ENCODE data around the gene VAPA. TPM values are rescaled to one million over a fixed set of nuclear protein-coding genes. Genes with fewer than 3 reads are reported as not detected.

The VAPA gene
- total and polyA plus RNA-seq, 2 donors = 158 to 210 TPM

- no peak overlapping the region for H3K27ac ChIP-seq (ENCODE audit: low read depth in 1 of 2, low read length in 1 of 2)
- no peak for DNase-seq (ENCODE audit: low read depth in 6 of 9, low spot score in 9 of 9)
- H3K4me3 ChIP-seq (ENCODE audit: low read length in 2 of 2) = no peak overlapping the region
- no peaks in the 10 kb centered on the region for H3K27me3 ChIP-seq (ENCODE audit: control insufficient read depth in 2 of 2, insufficient read depth in 1 of 2, low read length in 1 of 2)
- peaks cover 17 to 69% of the 10 kb centered on the region in 2 donors for H3K36me3 ChIP-seq (ENCODE audit: control insufficient read depth in 2 of 2, insufficient read depth in 2 of 2, low read length in 1 of 2)
- H3K4me1 ChIP-seq (ENCODE audit: control insufficient read depth in 2 of 2, insufficient read depth in 2 of 2, low read length in 2 of 2) = no peaks in the 10 kb centered on the region
- no peaks in the 10 kb centered on the region for H3K9me3 ChIP-seq (ENCODE audit: control insufficient read depth in 2 of 2, insufficient read depth in 1 of 2, low read length in 1 of 2)
- WGBS = 84% methylated on average over 3 of the region's 3 CpGs
Measured at GRCh38 chr18:9950289-9951016, 36.6 kb downstream of the VAPA start.

- DNase-seq (ENCODE audit: low read depth in 6 of 9, low spot score in 9 of 9) = peak in 4 of 9 donors; percentile 18 to 63 (median 32)
- Histone ChIP-seq H3K27ac (ENCODE audit: low read depth in 1 of 2, low read length in 1 of 2) (no peak overlapping the region), H3K9me3 (ENCODE audit: control insufficient read depth in 2 of 2, insufficient read depth in 1 of 2, low read length in 1 of 2) (no peaks in the 10 kb centered on the region), H3K4me1 (ENCODE audit: control insufficient read depth in 2 of 2, insufficient read depth in 2 of 2, low read length in 2 of 2) (no peaks in the 10 kb centered on the region), H3K36me3 (ENCODE audit: control insufficient read depth in 2 of 2, insufficient read depth in 2 of 2, low read length in 1 of 2) (peaks cover 17 to 67% of the 10 kb centered on the region in 2 donors), H3K4me3 (ENCODE audit: low read length in 2 of 2) (no peak overlapping the region), H3K27me3 (ENCODE audit: control insufficient read depth in 2 of 2, insufficient read depth in 1 of 2, low read length in 1 of 2) (no peaks in the 10 kb centered on the region)
- 92% methylated on average over 9 of the region's 9 CpGs for WGBS
Measured at GRCh38 chr18:9951022-9951859, 37.4 kb downstream of the VAPA start.

DNA sequence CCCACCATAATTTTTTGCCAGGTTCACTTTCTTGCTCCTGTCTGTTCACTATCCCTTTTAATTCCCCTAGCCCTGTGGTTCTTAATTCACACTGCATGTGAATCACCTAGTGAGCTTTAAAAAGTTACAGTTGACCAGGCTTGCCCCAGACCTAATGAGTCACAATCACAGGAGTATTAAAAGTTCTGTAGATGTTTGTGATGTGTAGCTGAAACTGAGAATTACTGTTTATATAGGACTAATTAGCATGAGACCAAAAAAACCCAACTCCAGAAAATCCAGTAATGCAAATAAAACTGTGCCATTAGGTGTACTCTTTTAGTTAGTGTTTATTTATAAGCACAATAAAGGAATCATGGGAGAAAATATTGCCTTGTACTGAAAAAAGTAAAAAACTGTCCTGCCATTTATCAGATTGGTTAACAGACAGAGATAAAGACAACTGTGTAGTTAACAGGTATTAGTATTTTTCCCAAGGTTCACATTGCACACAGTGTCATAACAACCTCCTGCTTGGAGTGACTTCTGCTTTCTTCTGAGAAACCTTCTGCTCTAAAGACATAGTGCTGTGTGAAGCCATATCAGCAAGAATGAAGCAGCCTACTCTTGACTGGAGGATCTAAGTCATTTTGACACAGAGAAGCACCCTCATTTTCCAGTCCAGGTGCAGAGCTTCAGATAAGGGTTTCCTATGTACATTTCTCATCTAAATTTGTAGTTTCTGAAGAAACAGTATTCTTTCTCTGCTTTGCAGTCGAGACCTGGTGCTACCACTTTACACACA is 39.0 kb downstream of the VAPA start:
- Histone ChIP-seq H3K27me3 (ENCODE audit: control insufficient read depth in 2 of 2, insufficient read depth in 1 of 2, low read length in 1 of 2) (no peaks in the 10 kb centered on the region), H3K36me3 (ENCODE audit: control insufficient read depth in 2 of 2, insufficient read depth in 2 of 2, low read length in 1 of 2) (peaks cover 17 to 55% of the 10 kb centered on the region in 2 donors), H3K9me3 (ENCODE audit: control insufficient read depth in 2 of 2, insufficient read depth in 1 of 2, low read length in 1 of 2) (no peaks in the 10 kb centered on the region)

DNA sequence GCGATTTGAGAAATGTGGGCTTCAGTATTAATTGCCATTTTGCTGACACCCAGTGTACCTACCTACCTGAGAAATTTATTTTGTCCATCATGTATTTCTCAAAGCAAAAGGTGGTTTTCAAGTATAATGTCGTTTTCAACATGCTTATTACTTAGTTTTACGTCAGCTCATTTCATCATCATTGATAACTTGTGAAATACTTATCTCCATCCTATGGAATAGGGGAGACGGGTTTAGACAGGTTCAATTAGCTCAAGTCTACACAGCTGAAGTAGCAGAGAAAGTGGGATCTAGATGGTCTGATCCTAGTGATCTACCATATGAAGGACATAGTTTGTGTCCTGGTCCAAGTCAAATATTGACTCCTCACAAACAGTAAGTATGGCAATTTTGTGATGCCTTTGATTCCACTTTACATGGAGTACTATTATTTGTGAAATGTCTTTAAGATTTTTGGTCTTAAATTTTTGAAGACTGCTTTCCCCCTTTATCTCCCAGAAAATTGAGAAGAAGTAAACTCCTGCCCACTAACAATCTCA is 45.1 kb downstream of the VAPA start:
- Histone ChIP-seq H3K27ac (ENCODE audit: low read depth in 1 of 2, low read length in 1 of 2) (no peak overlapping the region), H3K9me3 (ENCODE audit: control insufficient read depth in 2 of 2, insufficient read depth in 1 of 2, low read length in 1 of 2) (no peaks in the 10 kb centered on the region), H3K36me3 (ENCODE audit: control insufficient read depth in 2 of 2, insufficient read depth in 2 of 2, low read length in 1 of 2) (peaks cover 3 to 19% of the 10 kb centered on the region in 2 donors), H3K27me3 (ENCODE audit: control insufficient read depth in 2 of 2, insufficient read depth in 1 of 2, low read length in 1 of 2) (no peaks in the 10 kb centered on the region), H3K4me1 (ENCODE audit: control insufficient read depth in 2 of 2, insufficient read depth in 2 of 2, low read length in 2 of 2) (no peaks in the 10 kb centered on the region), H3K4me3 (ENCODE audit: low read length in 2 of 2) (no peak overlapping the region)
- no peak for DNase-seq (ENCODE audit: low read depth in 6 of 9, low spot score in 9 of 9)
- WGBS = 97% methylated on average over 4 of the region's 4 CpGs

More for the DNA sequence above, 39.0 kb downstream of the VAPA start:
- DNase-seq (ENCODE audit: low read depth in 6 of 9, low spot score in 9 of 9) = peak in 1 of 9 donors; percentile 16
- 98% methylated on average over 1 of the region's 1 CpG for WGBS
- Histone ChIP-seq H3K27ac (ENCODE audit: low read depth in 1 of 2, low read length in 1 of 2) (no peak overlapping the region), H3K4me3 (ENCODE audit: low read length in 2 of 2) (no peak overlapping the region), H3K4me1 (ENCODE audit: control insufficient read depth in 2 of 2, insufficient read depth in 2 of 2, low read length in 2 of 2) (no peaks in the 10 kb centered on the region)

DNA sequence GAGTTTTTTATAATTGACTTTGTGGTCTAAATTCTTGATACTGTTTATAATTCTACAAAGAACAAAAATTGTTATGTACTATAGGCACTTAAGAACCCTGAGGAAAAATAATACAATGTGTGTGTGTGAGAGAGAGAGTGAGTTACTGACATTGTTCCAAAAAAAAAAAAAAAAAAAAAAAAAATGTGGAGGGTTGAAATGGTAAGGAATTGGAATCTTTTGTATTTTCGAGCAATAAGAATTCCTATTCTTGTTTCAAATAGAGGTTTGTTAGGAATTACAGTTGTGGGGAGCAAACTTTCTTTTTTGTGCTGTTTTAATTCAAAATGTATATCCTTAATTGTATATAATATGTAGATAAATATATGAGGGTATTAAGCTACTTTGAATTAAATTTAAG is 45.7 kb downstream of the VAPA start:
- Histone ChIP-seq H3K27ac (ENCODE audit: low read depth in 1 of 2, low read length in 1 of 2) (no peak overlapping the region), H3K9me3 (ENCODE audit: control insufficient read depth in 2 of 2, insufficient read depth in 1 of 2, low read length in 1 of 2) (no peaks in the 10 kb centered on the region), H3K27me3 (ENCODE audit: control insufficient read depth in 2 of 2, insufficient read depth in 1 of 2, low read length in 1 of 2) (no peaks in the 10 kb centered on the region), H3K4me3 (ENCODE audit: low read length in 2 of 2) (no peak overlapping the region), H3K4me1 (ENCODE audit: control insufficient read depth in 2 of 2, insufficient read depth in 2 of 2, low read length in 2 of 2) (no peaks in the 10 kb centered on the region), H3K36me3 (ENCODE audit: control insufficient read depth in 2 of 2, insufficient read depth in 2 of 2, low read length in 1 of 2) (peaks cover 0 to 13% of the 10 kb centered on the region in 2 donors)
- DNase-seq (ENCODE audit: low read depth in 6 of 9, low spot score in 9 of 9) = no peak
- WGBS = 100% methylated on average over 1 of the region's 1 CpG

DNA sequence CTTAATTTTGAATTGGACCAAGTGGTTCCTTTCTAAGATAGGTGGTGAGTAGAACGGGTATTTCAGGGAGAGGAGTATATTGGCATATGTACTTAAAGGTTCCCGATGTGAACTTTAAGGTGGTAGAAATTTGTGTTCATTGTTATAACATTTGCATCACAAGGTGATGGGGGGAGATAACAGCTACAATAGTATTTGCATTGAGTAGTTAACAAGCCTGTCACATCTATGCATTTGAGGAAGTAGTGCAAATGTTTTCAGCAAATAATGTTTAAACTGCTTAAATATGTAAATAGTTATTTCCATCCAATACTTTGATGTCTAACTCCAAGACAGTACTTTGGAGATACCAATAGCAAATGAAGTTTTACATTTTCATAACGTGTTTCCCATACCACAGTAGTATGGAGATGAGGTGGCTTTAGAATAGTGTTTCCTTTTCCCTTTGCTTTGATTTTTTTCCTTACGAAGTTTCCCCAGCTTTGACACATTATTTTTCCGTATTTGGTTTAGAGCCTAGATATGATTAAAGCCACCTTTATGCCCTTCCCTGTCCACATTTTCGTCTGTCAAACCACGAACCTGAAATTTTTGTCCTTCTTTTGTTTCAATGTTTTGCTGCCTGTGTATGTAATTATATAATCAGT is 46.6 kb downstream of the VAPA start:
- no peak for DNase-seq (ENCODE audit: low read depth in 6 of 9, low spot score in 9 of 9)
- no peaks in the 10 kb centered on the region for H3K9me3 ChIP-seq (ENCODE audit: control insufficient read depth in 2 of 2, insufficient read depth in 1 of 2, low read length in 1 of 2)
- H3K4me3 ChIP-seq (ENCODE audit: low read length in 2 of 2) = no peak overlapping the region
- WGBS = 57% methylated on average over 7 of the region's 7 CpGs
- no peaks in the 10 kb centered on the region for H3K4me1 ChIP-seq (ENCODE audit: control insufficient read depth in 2 of 2, insufficient read depth in 2 of 2, low read length in 2 of 2)
- H3K27me3 ChIP-seq (ENCODE audit: control insufficient read depth in 2 of 2, insufficient read depth in 1 of 2, low read length in 1 of 2) = no peaks in the 10 kb centered on the region
- peaks cover 0 to 7% of the 10 kb centered on the region in 2 donors for H3K36me3 ChIP-seq (ENCODE audit: control insufficient read depth in 2 of 2, insufficient read depth in 2 of 2, low read length in 1 of 2)
- H3K27ac ChIP-seq (ENCODE audit: low read depth in 1 of 2, low read length in 1 of 2) = no peak overlapping the region

DNA sequence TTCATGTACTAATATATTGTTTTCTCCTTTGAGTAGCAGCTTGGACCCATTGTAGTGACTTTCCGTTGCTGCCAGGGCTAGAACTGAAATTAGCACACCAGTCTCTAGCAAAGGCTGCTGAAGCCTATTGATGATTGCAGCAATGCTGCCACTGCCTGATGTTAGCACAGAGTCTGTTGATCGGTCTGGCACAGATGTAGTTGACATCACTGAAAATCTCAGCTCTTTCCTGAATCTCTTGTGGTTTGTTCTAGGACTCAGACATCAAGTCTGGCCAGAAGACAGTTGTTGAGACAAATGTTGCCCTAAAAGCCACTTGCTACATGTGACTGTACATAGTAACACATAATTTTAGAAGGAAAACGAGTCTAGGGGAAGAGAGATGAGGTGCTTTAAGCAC is 47.2 kb downstream of the VAPA start:
- H3K9me3 ChIP-seq (ENCODE audit: control insufficient read depth in 2 of 2, insufficient read depth in 1 of 2, low read length in 1 of 2) = no peaks in the 10 kb centered on the region
- no peak overlapping the region for H3K4me3 ChIP-seq (ENCODE audit: low read length in 2 of 2)
- DNase-seq (ENCODE audit: low read depth in 6 of 9, low spot score in 9 of 9) = no peak
- WGBS = 28% methylated on average over 3 of the region's 3 CpGs
- no peaks in the 10 kb centered on the region for H3K27me3 ChIP-seq (ENCODE audit: control insufficient read depth in 2 of 2, insufficient read depth in 1 of 2, low read length in 1 of 2)
- H3K36me3 ChIP-seq (ENCODE audit: control insufficient read depth in 2 of 2, insufficient read depth in 2 of 2, low read length in 1 of 2) = peaks cover 0 to 3% of the 10 kb centered on the region in 2 donors
- no peak overlapping the region for H3K27ac ChIP-seq (ENCODE audit: low read depth in 1 of 2, low read length in 1 of 2)
- H3K4me1 ChIP-seq (ENCODE audit: control insufficient read depth in 2 of 2, insufficient read depth in 2 of 2, low read length in 2 of 2) = peaks cover 0 to under 1% of the 10 kb centered on the region in 2 donors

DNA sequence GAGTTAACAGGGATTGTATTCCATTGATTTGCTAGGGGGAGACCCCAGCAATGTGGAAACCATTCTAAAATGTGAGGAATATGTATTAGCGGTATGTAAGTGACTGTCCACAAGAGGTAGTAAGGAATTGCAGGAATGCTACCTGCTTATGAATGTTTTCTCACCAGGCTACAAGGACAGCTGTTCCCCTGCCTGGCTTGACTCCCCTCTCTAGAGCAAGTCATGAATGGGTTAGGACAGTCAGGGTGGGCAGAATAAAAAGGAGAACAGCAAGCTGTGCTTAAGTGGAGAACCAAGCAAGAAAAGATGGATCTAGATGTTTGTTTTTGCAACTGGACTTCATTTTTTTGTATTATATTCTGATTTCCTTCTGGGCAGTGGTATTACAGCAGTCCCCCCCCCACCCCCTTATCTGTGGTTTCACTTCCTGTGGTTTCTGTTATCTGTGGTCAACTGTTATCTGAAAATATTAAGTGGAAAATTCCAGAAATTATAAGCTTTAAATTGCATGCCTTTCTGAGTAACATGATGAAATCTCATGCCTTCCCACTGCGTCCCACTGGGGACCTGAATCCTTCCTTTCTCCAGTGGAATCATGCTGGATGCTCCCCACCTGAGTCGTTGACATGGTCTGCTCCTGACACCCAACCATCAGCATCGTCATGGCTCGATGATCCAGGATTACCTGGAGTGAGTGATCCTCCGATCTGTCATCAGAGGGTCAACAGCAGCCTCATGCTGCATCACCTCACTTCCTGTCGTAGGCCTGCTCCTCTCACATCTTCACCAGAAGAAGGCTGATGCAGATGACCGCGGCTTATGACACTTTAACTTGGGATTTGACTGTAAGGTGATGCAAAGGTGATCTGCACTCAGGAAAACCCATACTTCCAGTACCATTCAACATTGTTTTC is 52.2 kb downstream of the VAPA start:
- Histone ChIP-seq H3K27me3 (ENCODE audit: control insufficient read depth in 2 of 2, insufficient read depth in 1 of 2, low read length in 1 of 2) (peaks cover 0 to 33% of the 10 kb centered on the region in 2 donors), H3K27ac (ENCODE audit: low read depth in 1 of 2, low read length in 1 of 2) (no peak overlapping the region), H3K4me1 (ENCODE audit: control insufficient read depth in 2 of 2, insufficient read depth in 2 of 2, low read length in 2 of 2) (peaks cover 0 to 16% of the 10 kb centered on the region in 2 donors), H3K9me3 (ENCODE audit: control insufficient read depth in 2 of 2, insufficient read depth in 1 of 2, low read length in 1 of 2) (no peaks in the 10 kb centered on the region), H3K36me3 (ENCODE audit: control insufficient read depth in 2 of 2, insufficient read depth in 2 of 2, low read length in 1 of 2) (no peaks in the 10 kb centered on the region), H3K4me3 (ENCODE audit: low read length in 2 of 2) (no peak overlapping the region)
- whole genome bisulfite sequencing = 92% methylated on average over 9 of the region's 9 CpGs
- DNase-seq (ENCODE audit: low read depth in 6 of 9, low spot score in 9 of 9) = no peak
